HG03460 (cell line): ENCODE measurements around the gene GAB3.
"Not testable (repeated sequence)": the region's sequence is repeated elsewhere in the genome, so short reads cannot be mapped to it uniquely, and the experiment has no call there.

Source experiments
- ATAC-seq: cut with Tn5 transposase; IDR thresholded peaks from one replicate; pipeline ENCODE4 v1.9.1; 2021; ENCODE audit not compliant: unreplicated experiment

Gene GAB3

GRCh38 chrX:154724993-154725756, 25.7 kb downstream of the GAB3 start:
- no peak for ATAC-seq

- no peak for ATAC-seq
These were observed 29.7 kb downstream of the GAB3 start for GRCh38 chrX:154721155-154721554.

- no peak for ATAC-seq
These were observed 30.8 kb downstream of the GAB3 start for GRCh38 chrX:154720067-154720466.

DNA sequence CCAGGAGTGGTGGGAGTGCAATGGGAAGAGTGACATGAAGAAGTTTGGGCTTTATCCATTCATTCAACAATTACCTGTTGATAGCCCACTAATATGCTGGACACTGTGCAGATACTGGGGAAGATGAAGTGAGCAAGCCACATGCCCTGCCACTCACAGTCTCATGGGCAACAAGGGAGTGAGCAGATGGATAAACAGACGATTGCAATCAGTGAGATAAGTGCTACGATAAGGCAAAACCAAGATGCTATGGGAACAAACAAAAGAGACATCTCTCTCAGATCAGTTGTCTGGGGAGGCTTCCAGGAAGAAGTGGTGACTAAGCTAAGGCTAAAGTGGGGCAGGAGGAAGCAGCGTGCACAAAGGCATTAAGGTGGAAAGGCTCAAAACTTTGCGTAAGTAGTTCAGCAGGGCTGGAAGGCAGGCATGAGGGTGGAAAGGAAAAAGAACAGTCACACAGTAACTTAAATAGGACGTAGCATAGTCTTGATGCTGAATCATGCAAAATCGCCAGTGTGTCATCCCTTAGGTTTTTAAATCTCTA, 31.7 kb downstream of the GAB3 start:
- ATAC-seq = no peak

- no peak for ATAC-seq
These were observed 32.3 kb downstream of the GAB3 start for GRCh38 chrX:154718616-154719015.

GRCh38 chrX:154717824-154718223, 33.1 kb downstream of the GAB3 start:
- ATAC-seq = no peak

DNA sequence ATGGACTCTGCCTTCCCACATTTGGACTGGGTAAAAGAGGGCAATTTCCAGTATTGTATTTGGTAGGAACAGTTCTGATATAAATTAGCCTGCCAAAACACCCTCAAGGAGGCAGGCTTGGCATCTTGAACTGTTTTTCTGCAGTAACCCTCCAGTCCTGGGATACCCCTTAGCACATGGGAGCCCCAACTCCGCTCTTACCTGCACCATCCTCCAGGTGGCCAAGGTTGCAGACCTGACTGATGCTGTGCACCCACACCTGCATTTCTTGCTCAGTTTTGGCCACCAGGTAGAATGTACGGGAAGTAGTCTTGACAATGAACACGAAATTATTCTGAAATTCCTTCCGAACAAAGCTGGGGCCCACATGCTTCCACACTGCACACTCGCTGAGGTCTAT, 35.1 kb downstream of the GAB3 start:
- ATAC-seq = no peak

- ATAC-seq = no peak
These were observed 36.0 kb downstream of the GAB3 start for GRCh38 chrX:154714925-154715324.

DNA sequence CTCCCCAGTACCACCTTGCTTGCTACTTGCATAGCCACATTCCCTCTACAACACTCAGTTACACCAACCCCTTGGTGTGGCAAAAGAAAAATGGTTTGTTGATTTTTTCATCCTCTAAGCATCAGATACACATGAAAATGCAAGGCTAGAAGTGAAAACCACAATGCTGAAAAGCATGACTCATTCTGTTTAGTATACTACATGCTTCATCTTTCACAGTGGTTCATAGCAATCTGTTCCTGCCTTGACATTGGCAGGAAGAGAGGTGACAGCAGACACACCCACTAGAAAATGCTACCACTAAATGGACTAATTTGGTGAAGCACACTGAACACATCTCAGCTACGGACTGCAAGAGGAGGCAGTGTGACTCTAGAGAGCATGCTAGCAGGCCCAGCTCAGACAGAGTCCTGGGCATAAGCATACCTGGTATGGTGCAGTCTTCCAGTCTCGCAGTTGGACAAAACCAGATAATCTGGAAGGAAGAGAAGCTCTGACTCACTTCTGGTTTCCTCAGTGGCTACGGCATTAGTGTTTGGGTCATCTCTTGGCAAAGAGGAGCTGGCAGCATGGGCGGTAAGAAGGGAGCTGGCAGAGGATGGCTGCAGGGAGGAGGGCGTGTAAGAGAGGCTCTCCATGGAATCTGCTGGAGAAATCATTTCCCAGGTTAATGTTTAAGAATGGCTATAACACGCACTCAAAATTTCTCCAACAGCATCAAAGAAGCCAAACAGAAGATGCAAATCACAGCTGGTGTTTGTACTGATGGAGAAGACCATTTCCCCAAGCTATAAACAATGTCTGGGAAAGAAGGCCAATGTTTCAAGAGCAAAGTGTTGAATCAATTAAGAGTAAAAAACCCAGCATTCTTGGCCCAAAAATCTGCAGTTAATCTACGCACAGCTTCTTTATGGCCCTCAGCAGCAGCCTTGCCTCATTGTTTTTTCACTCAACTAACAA, 37.8 kb downstream of the GAB3 start:
- peak; percentile 95 for ATAC-seq

DNA sequence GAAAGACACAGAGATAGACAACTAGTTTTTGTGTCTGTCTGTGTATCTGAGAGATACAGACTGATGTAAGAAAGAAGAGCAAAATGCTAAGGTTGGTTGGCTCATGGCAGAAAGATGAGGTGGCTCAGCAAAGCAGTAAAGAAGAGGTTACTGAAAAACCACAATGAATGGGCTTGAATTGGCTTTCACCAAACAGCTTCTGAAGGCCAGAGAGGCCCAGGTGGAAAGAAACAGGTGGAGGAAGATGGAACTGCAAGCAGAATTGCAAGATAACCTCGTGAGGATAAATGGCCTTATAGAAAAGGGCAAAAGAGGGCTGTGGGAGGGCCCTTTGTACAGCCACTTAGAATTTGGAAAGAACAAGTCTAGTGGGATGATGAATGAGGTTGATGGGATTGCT, 39.6 kb downstream of the GAB3 start:
- ATAC-seq = no peak

DNA sequence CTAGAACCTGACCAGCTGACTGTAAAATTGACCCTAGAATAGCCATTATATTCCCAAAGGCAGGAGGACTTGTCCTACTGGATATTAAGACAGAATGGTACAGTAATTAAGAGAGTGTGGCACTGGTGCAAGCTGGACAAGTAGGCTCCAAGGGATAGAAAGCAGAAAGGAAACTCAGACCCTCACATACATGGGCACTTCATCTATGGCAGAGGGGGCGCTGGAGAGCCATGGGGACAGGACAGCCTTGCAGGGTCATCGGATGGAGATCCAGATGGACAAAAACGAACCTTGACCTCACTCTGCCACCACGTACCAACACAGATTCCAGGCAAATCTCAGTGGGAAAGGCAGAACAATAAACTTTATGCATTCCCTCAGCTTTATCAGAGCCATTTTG, 40.6 kb downstream of the GAB3 start:
- ATAC-seq = no peak

- ATAC-seq = no peak
These were observed 52.1 kb downstream of the GAB3 start for GRCh38 chrX:154698630-154699248.

GRCh38 chrX:154696676-154697045, 54.2 kb downstream of the GAB3 start:
- no peak for ATAC-seq

GRCh38 chrX:154695911-154696675, 54.8 kb downstream of the GAB3 start:
- no peak for ATAC-seq

GRCh38 chrX:154693394-154693793, 57.5 kb downstream of the GAB3 start:
- no peak for ATAC-seq

DNA sequence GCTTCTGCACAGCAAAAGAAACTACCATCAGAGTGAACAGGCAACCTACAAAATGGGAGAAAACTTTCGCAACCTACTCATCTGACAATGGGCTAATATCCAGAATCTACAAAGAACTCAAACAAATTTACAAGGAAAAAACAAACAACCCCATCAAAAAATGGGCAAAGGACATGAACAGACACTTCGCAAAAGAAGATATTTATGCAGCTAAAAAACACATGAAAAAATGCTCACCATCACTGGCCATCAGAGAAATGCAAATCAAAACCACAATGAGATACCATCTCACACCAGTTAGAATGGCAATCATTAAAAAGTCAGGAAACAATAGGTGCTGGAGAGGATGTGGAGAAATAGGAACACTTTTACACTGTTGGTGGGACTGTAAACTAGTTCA, 60.4 kb downstream of the GAB3 start:
- ATAC-seq = not testable (repeated sequence)

- not testable (repeated sequence) for ATAC-seq
These were observed 78.8 kb downstream of the GAB3 start for GRCh38 chrX:154672084-154672483.

- ATAC-seq = not testable (repeated sequence)
These were observed 80.0 kb downstream of the GAB3 start for GRCh38 chrX:154670848-154671247.

- no peak for ATAC-seq
These were observed 89.0 kb downstream of the GAB3 start for GRCh38 chrX:154661899-154662298.

GRCh38 chrX:154661170-154661569, 89.7 kb downstream of the GAB3 start:
- no peak for ATAC-seq

DNA sequence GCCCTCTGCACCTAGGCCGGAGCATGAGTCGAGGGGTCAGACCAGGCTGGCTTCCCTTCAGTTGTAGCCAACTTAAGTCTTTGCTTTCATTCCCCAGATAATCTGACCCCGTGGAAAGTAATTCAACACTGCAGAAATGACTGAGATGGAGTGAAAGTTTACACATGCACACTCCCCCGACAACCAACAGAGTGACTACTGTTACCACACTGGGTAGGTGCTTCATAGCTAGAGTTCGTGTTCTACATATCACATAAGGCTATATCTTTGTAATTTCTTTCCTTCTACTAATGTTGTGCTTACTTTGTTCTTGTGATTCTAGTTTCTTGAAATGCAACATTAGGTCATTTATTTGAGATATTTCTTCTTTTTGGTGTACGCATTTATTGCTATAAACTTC, 90.3 kb downstream of the GAB3 start:
- no peak for ATAC-seq
